Trophoblast cell (in vitro differentiated cells and primary cell): ENCODE measurements around the gene C17orf67.

Experiments used
- DNase-seq, 2 donors: peaks; one replicate each; pipeline ENCODE4 v3.0.0-alpha.2; 2016
- H2AFZ ChIP-seq: 2 replicates; pipeline ENCODE4 v1.6.1; 2013; ENCODE audit warnings: low read length, moderate library complexity, mild to moderate bottlenecking; ENCODE audit not compliant: insufficient read depth, poor library complexity
- H2AK5ac ChIP-seq: 2 replicates; pipeline ENCODE4 v1.6.1; 2013; ENCODE audit warnings: mild to moderate bottlenecking, low read length
- H2BK120ac ChIP-seq: 2 replicates; pipeline ENCODE4 v1.6.1; 2013; ENCODE audit warnings: low read length, mild to moderate bottlenecking, moderate library complexity; ENCODE audit not compliant: insufficient read depth, poor library complexity
- H2BK12ac ChIP-seq: 2 replicates; pipeline ENCODE4 v1.6.1; 2013; ENCODE audit warnings: mild to moderate bottlenecking, low read length, moderate library complexity
- H2BK5ac ChIP-seq: 2 replicates; pipeline ENCODE4 v1.6.1; 2013; ENCODE audit warnings: low read length, low read depth, moderate library complexity, mild to moderate bottlenecking; ENCODE audit not compliant: poor library complexity
- H3K14ac ChIP-seq: 2 replicates; pipeline ENCODE4 v1.6.1; 2013; ENCODE audit warnings: mild to moderate bottlenecking, low read length
- H3K18ac ChIP-seq: 2 replicates; pipeline ENCODE4 v1.6.1; 2013; ENCODE audit warnings: mild to moderate bottlenecking, low read length
- H3K23ac ChIP-seq: 2 replicates; pipeline ENCODE4 v1.6.1; 2013; ENCODE audit warnings: low read length
- H3K27ac ChIP-seq: 2 replicates; pipeline ENCODE4 v1.5.1; 2013; ENCODE audit warnings: low read depth, mild to moderate bottlenecking, inconsistent platforms, low read length, moderate library complexity
- H3K27me3 ChIP-seq: 2 replicates; pipeline ENCODE4 v1.6.1; 2013; ENCODE audit warnings: inconsistent platforms, mild to moderate bottlenecking, low read length, moderate library complexity; ENCODE audit not compliant: insufficient read depth
- H3K36me3 ChIP-seq, 2 experiments: 1 replicate in 1 of 2; 2 replicates in 1 of 2; pipeline ENCODE4 v1.6.1; 2013; ENCODE audit warnings: low read length in 2 of 2, mild to moderate bottlenecking in 2 of 2, moderate library complexity in 1 of 2; ENCODE audit not compliant: insufficient read depth in 2 of 2, control insufficient read depth in 1 of 2
- H3K4ac ChIP-seq: 2 replicates; pipeline ENCODE4 v1.6.1; 2013; ENCODE audit warnings: low read depth, mild to moderate bottlenecking, low read length, moderate library complexity
- H3K4me1 ChIP-seq, 2 experiments: 1 replicate in 1 of 2; 2 replicates in 1 of 2; pipeline ENCODE4 v1.6.1; 2013; ENCODE audit warnings: low read length in 2 of 2, mild to moderate bottlenecking in 2 of 2, moderate library complexity in 1 of 2; ENCODE audit not compliant: insufficient read depth in 2 of 2, control insufficient read depth in 1 of 2
- H3K4me2 ChIP-seq: 2 replicates; pipeline ENCODE4 v1.6.1; 2013; ENCODE audit warnings: inconsistent platforms, mild to moderate bottlenecking, low read length, moderate library complexity
- H3K4me3 ChIP-seq: 2 replicates; pipeline ENCODE4 v1.5.1; 2013; ENCODE audit warnings: mild to moderate bottlenecking, low read depth, low read length, inconsistent platforms
- H3K79me1 ChIP-seq: one replicate; pipeline ENCODE4 v1.6.1; 2013; ENCODE audit warnings: low read length
- H3K79me2 ChIP-seq: 2 replicates; pipeline ENCODE4 v1.6.1; 2013; ENCODE audit warnings: low read length, mild to moderate bottlenecking; ENCODE audit not compliant: control insufficient read depth, insufficient read depth, poor library complexity
- H3K9ac ChIP-seq: 2 replicates; pipeline ENCODE4 v1.6.1; 2013; ENCODE audit warnings: mild to moderate bottlenecking, low read length
- H3K9me3 ChIP-seq: 2 replicates; pipeline ENCODE4 v1.6.1; 2013; ENCODE audit warnings: low read depth, mild to moderate bottlenecking, control low read depth, inconsistent platforms, low read length; ENCODE audit not compliant: insufficient read depth
- H4K12ac ChIP-seq: 2 replicates; pipeline ENCODE4 v1.6.1; 2013; ENCODE audit warnings: low read depth, mild to moderate bottlenecking, low read length, moderate library complexity
- H4K8ac ChIP-seq: 2 replicates; pipeline ENCODE4 v1.6.1; 2013; ENCODE audit warnings: low read depth, mild to moderate bottlenecking, low read length, moderate library complexity
- H4K91ac ChIP-seq: one replicate; pipeline ENCODE4 v1.6.1; 2013; ENCODE audit warnings: low read depth, mild to moderate bottlenecking, low read length, moderate library complexity
- WGBS: extraction: QIAGEN DNeasy Blood & Tissue Kit; methylation state at CpG from one replicate; pipeline ENCODE4 v1.1.7; 2013; ENCODE audit warnings: missing lambda C conversion rate; ENCODE audit not compliant: insufficient read length, insufficient coverage; ENCODE audit errors: extremely low coverage; 5-methylcytosine and 5-hydroxymethylcytosine counted together

C17orf67 gene

DNA sequence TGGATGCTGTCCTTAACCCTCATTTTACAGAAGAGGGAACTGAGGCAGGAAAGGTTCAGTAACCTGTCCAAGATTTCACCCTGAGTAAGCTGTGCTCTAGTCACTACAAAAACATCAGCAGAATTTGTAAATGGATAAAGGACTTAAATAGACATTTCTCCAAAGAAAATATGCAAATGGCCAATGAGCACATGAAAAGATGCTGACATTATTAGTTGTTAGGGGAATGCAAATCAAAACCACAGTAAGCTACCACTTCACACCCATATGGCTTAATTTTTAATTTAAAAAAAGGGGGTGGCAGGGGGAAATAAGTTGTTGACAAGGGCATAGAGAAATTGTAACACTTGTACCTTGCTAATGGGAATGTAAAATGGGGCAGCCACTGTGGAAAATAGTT, 51.4 kb downstream of the C17orf67 start:
- H3K9me3 ChIP-seq = no peaks in the 10 kb centered on the region
- H3K18ac ChIP-seq = no peak overlapping the region
- no peaks in the 10 kb centered on the region for H3K27me3 ChIP-seq
- no peaks in the 10 kb centered on the region for H3K36me3 ChIP-seq
- H3K4me1 ChIP-seq = peaks cover 4 to 9% of the 10 kb centered on the region in 2 experiments
- DNase-seq = no peak
- H4K12ac ChIP-seq = no peak overlapping the region
- H3K4ac ChIP-seq = no peak overlapping the region
- H3K79me1 ChIP-seq = peaks cover 5% of the 10 kb centered on the region
- no peak overlapping the region for H2AK5ac ChIP-seq
- H3K27ac ChIP-seq = no peak overlapping the region
- H3K79me2 ChIP-seq = peaks cover 2% of the 10 kb centered on the region
- no peak overlapping the region for H2BK120ac ChIP-seq
- H3K4me3 ChIP-seq = no peak overlapping the region
- no peak overlapping the region for H4K91ac ChIP-seq
- no peak overlapping the region for H3K14ac ChIP-seq
- no peak overlapping the region for H2AFZ ChIP-seq
- no peak overlapping the region for H2BK5ac ChIP-seq
- no peak overlapping the region for H2BK12ac ChIP-seq
- no peak overlapping the region for H3K4me2 ChIP-seq
- H3K23ac ChIP-seq = no peak overlapping the region
- H3K9ac ChIP-seq = no peak overlapping the region
- H4K8ac ChIP-seq = no peak overlapping the region

- Histone ChIP-seq H3K27me3 (no peaks in the 10 kb centered on the region), H2BK120ac (no peak overlapping the region), H3K4ac (no peak overlapping the region), H2BK5ac (no peak overlapping the region), H3K18ac (no peak overlapping the region), H4K12ac (no peak overlapping the region), H3K27ac (no peak overlapping the region), H4K8ac (no peak overlapping the region), H3K4me2 (no peak overlapping the region), H3K79me1 (peaks cover 5% of the 10 kb centered on the region), H3K23ac (no peak overlapping the region), H3K9ac (no peak overlapping the region), H3K4me1 (peaks cover 4 to 9% of the 10 kb centered on the region in 2 experiments), H2AFZ (no peak overlapping the region), H2AK5ac (no peak overlapping the region), H2BK12ac (peak overlapping the region; percentile 74), H3K14ac (no peak overlapping the region), H3K79me2 (peaks cover 2% of the 10 kb centered on the region), H3K4me3 (no peak overlapping the region), H3K9me3 (no peaks in the 10 kb centered on the region), H4K91ac (no peak overlapping the region), H3K36me3 (no peaks in the 10 kb centered on the region)
- DNase-seq = no peak
- WGBS = no CpG with 5 or more reads among the region's 6 CpGs
Measured at GRCh38 chr17:56781906-56782305, 51.8 kb downstream of the C17orf67 start.

DNA sequence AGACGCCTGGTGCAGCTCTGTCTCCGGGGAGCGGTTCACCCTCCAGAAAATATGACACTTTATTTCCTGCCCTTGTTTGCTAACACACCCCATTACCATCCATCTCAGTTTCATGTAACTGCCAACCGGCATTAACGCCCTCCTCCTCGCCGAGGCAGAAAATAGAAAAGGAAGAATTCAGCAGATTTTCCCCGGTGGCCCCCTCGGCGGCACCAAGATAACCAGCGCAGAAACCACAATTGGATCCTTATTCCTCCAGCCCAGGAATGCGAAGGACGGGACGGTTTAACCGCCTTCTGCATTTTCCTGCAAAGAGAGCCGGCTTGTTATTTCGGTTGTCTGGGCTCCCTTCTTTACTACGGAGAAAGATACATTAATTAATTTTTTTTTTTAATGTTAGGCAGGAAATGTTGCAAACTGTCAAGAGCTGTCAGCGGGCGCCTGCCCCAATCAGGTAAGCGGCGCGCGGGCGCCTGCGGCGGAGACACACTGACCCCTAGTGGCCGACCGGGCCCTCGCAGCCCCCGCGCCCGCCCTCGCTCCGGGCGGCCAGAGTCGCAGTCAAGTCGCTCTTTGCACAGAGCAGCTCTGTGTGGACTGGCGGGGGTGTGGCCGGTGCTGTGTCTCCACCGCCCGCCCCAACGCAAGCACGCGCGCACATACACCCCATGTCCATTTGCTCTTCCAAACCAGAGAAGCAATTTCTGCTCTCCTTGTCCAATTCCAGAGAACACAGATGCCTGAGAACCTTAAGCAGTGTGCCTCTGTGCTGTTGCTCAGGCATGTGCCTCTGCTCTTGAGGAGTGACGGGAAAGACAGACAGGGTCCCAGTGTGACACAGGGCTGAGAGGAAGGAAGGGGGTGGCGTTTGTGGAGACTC, 53.6 kb downstream of the C17orf67 start:
- Histone ChIP-seq H3K18ac (no peak overlapping the region), H4K8ac (no peak overlapping the region), H3K4me3 (no peak overlapping the region), H2BK5ac (no peak overlapping the region), H2BK12ac (peak overlapping the region; percentile 9), H3K4me1 (peaks cover 4 to 9% of the 10 kb centered on the region in 2 experiments), H3K14ac (no peak overlapping the region), H2AK5ac (no peak overlapping the region), H3K79me2 (peaks cover 2% of the 10 kb centered on the region), H2AFZ (no peak overlapping the region), H3K36me3 (no peaks in the 10 kb centered on the region), H3K4me2 (peak overlapping the region; percentile 65), H4K91ac (no peak overlapping the region), H3K4ac (no peak overlapping the region), H3K27ac (peak overlapping the region; percentile 17), H3K27me3 (no peaks in the 10 kb centered on the region), H3K9ac (no peak overlapping the region), H3K23ac (no peak overlapping the region), H3K79me1 (peaks cover 5% of the 10 kb centered on the region), H2BK120ac (peak overlapping the region; percentile 0), H4K12ac (no peak overlapping the region), H3K9me3 (no peaks in the 10 kb centered on the region)
- DNase-seq = peak; percentile 68 to 87
- WGBS = no CpG with 5 or more reads among the region's 48 CpGs

DNA sequence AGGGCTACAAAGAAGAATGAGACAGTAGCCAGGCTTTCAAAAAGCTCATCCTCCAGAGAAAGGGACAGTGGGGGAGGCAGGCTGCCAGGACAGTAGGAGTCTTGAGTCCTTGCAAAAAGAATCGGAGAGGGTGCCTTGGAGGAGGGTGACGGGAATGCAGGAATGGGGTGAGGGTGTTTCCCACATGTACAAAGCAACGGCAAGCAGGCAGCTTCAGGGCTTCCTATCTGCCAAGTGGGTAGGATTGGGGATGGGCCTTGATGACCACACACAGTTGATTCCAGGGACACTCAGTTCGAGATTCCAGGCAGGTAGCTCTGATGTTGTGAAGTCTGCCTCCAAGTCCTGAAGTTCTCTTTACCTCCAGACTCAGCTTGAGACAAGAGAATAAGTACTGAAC, 54.4 kb downstream of the C17orf67 start:
- Histone ChIP-seq H3K4me1 (peaks cover 4 to 9% of the 10 kb centered on the region in 2 experiments), H2BK120ac (peak overlapping the region; percentile 74), H3K4ac (peak overlapping the region; percentile 10), H2AK5ac (peak overlapping the region; percentile 71), H3K79me2 (peaks cover 2% of the 10 kb centered on the region), H3K23ac (no peak overlapping the region), H3K4me3 (no peak overlapping the region), H3K27me3 (no peaks in the 10 kb centered on the region), H3K9ac (no peak overlapping the region), H3K14ac (peak overlapping the region; percentile 55), H3K79me1 (peaks cover 5% of the 10 kb centered on the region), H4K8ac (peak overlapping the region; percentile 64), H3K18ac (peak overlapping the region; percentile 70), H3K9me3 (no peaks in the 10 kb centered on the region), H2BK12ac (peak overlapping the region; percentile 86), H3K27ac (peak overlapping the region; percentile 21), H4K12ac (no peak overlapping the region), H3K36me3 (no peaks in the 10 kb centered on the region), H2BK5ac (peak overlapping the region; percentile 65), H4K91ac (peak overlapping the region; percentile 91), H2AFZ (no peak overlapping the region), H3K4me2 (no peak overlapping the region)
- no peak for DNase-seq
- WGBS = no CpG with 5 or more reads among the region's 4 CpGs
